Erythroblast (primary cell): ENCODE data around the gene PIGU.
"Not testable (repeated sequence)": the region's sequence is repeated elsewhere in the genome, so short reads cannot be mapped to it uniquely, and the experiment has no call there.

ENCODE experiments used
- DNase-seq, 2 experiments: peaks; one replicate each; lab custom pipeline; 2025; lab: John Stamatoyannopoulos, UW
- GATA1 ChIP-seq: IDR thresholded peaks from 2 replicates; pipeline ENCODE4 v1.6.1; 2011; ENCODE audit warnings: low read depth, mild to moderate bottlenecking, control low read depth, low read length, moderate library complexity
- POLR2A ChIP-seq: IDR thresholded peaks from 2 replicates; pipeline ENCODE4 v1.6.1; 2011; ENCODE audit warnings: mild to moderate bottlenecking, low read length

Gene PIGU

GRCh38 chr20:34634392-34634791 lies 42.5 kb downstream of the PIGU start:
- DNase-seq = no peak
- TF ChIP-seq GATA1 (no peak), POLR2A (no peak)

- DNase-seq = no peak
- TF ChIP-seq POLR2A (no peak), GATA1 (no peak)
Measured at GRCh38 chr20:34632870-34633452, 43.9 kb downstream of the PIGU start.

- DNase-seq = no peak
- TF ChIP-seq GATA1 = no peak
- no peak for TF ChIP-seq POLR2A
Measured at GRCh38 chr20:34629904-34630303, 47.0 kb downstream of the PIGU start.

- TF ChIP-seq POLR2A (no peak), GATA1 (no peak)
- no peak for DNase-seq
Measured at GRCh38 chr20:34629342-34629741, 47.5 kb downstream of the PIGU start.

- TF ChIP-seq POLR2A (no peak), GATA1 (no peak)
- DNase-seq = no peak
Measured at GRCh38 chr20:34628026-34628425, 48.9 kb downstream of the PIGU start.

GRCh38 chr20:34627458-34627857 lies 49.4 kb downstream of the PIGU start:
- no peak for TF ChIP-seq POLR2A
- no peak for TF ChIP-seq GATA1
- no peak for DNase-seq

GRCh38 chr20:34626992-34627391 lies 49.9 kb downstream of the PIGU start:
- TF ChIP-seq POLR2A (no peak), GATA1 (no peak)
- DNase-seq = no peak

- no peak for TF ChIP-seq GATA1
- TF ChIP-seq POLR2A = no peak
- no peak for DNase-seq
Measured at GRCh38 chr20:34624629-34625028, 52.3 kb downstream of the PIGU start.

GRCh38 chr20:34622821-34623451 lies 54.0 kb downstream of the PIGU start:
- DNase-seq = no peak

GRCh38 chr20:34621383-34622367 lies 55.2 kb downstream of the PIGU start:
- TF ChIP-seq GATA1 = no peak
- TF ChIP-seq POLR2A = no peak
- no peak for DNase-seq

More at GRCh38 chr20:34622821-34623451, 54.0 kb downstream of the PIGU start:
- TF ChIP-seq GATA1 = no peak
- no peak for TF ChIP-seq POLR2A

GRCh38 chr20:34621036-34621343 lies 55.9 kb downstream of the PIGU start:
- TF ChIP-seq GATA1 (no peak), POLR2A (no peak)
- no peak for DNase-seq

- TF ChIP-seq GATA1 (no peak), POLR2A (no peak)
- DNase-seq = no peak
Measured at GRCh38 chr20:34618676-34619075, 58.2 kb downstream of the PIGU start.

- DNase-seq = not testable (repeated sequence)
Measured at GRCh38 chr20:34616913-34617312, 60.0 kb downstream of the PIGU start.

- DNase-seq = no peak
- TF ChIP-seq POLR2A = no peak
- no peak for TF ChIP-seq GATA1
Measured at GRCh38 chr20:34615477-34615876, 61.4 kb downstream of the PIGU start.

- DNase-seq = not testable (repeated sequence)
Measured at GRCh38 chr20:34611976-34612375, 64.9 kb downstream of the PIGU start.
